Breast epithelium (tissue), 3 donors: Measurements from ENCODE around the gene PDE7B.

Experiments
- CTCF ChIP-seq, 3 donors: fragments of 450-650 bp; IDR thresholded peaks; one replicate each; pipeline ENCODE4 v1.5.1; 2016 to 2017; ENCODE audit warnings: antibody characterized with exemption in 3 of 3, mild to moderate bottlenecking in 3 of 3, moderate library complexity in 3 of 3
- POLR2A ChIP-seq: fragments of 450-650 bp; IDR thresholded peaks from one replicate; pipeline ENCODE4 v1.6.1; 2016; ENCODE audit warnings: antibody characterized with exemption, mild to moderate bottlenecking, moderate library complexity
- POLR2AphosphoS5 ChIP-seq, 3 donors: sonication (generic); formaldehyde crosslinking; IDR thresholded peaks; one replicate each; pipeline ENCODE4 v1.6.1; 2017; ENCODE audit warnings: antibody characterized with exemption in 3 of 3

- no peak for TF ChIP-seq CTCF (IDR thresholded peaks at IDR 0.05)
- no peak for TF ChIP-seq POLR2A
- no peak for TF ChIP-seq POLR2AphosphoS5 (IDR thresholded peaks at IDR 0.05)
Measured at GRCh38 chr6:135987226-135987625, 135.7 kb downstream of the PDE7B start.
